NCI-H2196 treated with DMSO at 0.1 percent for 48 hours (cell line): ENCODE data around the gene SCAPER.
"Not testable (repeated sequence)": the region's sequence is repeated elsewhere in the genome, so short reads cannot be mapped to it uniquely, and the experiment has no call there.

Experiments
- DNase-seq: peaks from one replicate; lab custom pipeline; 2025; ENCODE audit not compliant: unreplicated experiment; lab: John Stamatoyannopoulos, UW

SCAPER gene

GRCh38 chr15:76584868-76585575, 320.1 kb downstream of the SCAPER start:
- no peak for DNase-seq

- DNase-seq = no peak
Measured at GRCh38 chr15:76582550-76582949, 322.6 kb downstream of the SCAPER start.

GRCh38 chr15:76577879-76578512, 327.1 kb downstream of the SCAPER start:
- DNase-seq = no peak

GRCh38 chr15:76576523-76577279, 328.4 kb downstream of the SCAPER start:
- no peak for DNase-seq

GRCh38 chr15:76575679-76576078, 329.5 kb downstream of the SCAPER start:
- no peak for DNase-seq

- DNase-seq = no peak
Measured at GRCh38 chr15:76575274-76575673, 329.9 kb downstream of the SCAPER start.

- no peak for DNase-seq
Measured at GRCh38 chr15:76572983-76573314, 332.2 kb downstream of the SCAPER start.

- no peak for DNase-seq
Measured at GRCh38 chr15:76566276-76566675, 338.9 kb downstream of the SCAPER start.

- no peak for DNase-seq
Measured at GRCh38 chr15:76565366-76565765, 339.8 kb downstream of the SCAPER start.

GRCh38 chr15:76555247-76555646, 349.9 kb downstream of the SCAPER start:
- DNase-seq = no peak

GRCh38 chr15:76553564-76553963, 351.6 kb downstream of the SCAPER start:
- no peak for DNase-seq

GRCh38 chr15:76553102-76553501, 352.0 kb downstream of the SCAPER start:
- no peak for DNase-seq

- DNase-seq = no peak
Measured at GRCh38 chr15:76546805-76547204, 358.3 kb downstream of the SCAPER start.

GRCh38 chr15:76533995-76534394, 371.1 kb downstream of the SCAPER start:
- DNase-seq = no peak

- no peak for DNase-seq
Measured at GRCh38 chr15:76533060-76533820, 371.9 kb downstream of the SCAPER start.

GRCh38 chr15:76529911-76530310, 375.2 kb downstream of the SCAPER start:
- no peak for DNase-seq

GRCh38 chr15:76526111-76526510, 379.0 kb downstream of the SCAPER start:
- no peak for DNase-seq

GRCh38 chr15:76517910-76518309, 387.2 kb downstream of the SCAPER start:
- DNase-seq = no peak

- DNase-seq = no peak
Measured at GRCh38 chr15:76514282-76514681, 390.9 kb downstream of the SCAPER start.

GRCh38 chr15:76512971-76513370, 392.2 kb downstream of the SCAPER start:
- DNase-seq = no peak

- not testable (repeated sequence) for DNase-seq
Measured at GRCh38 chr15:76510663-76511062, 394.5 kb downstream of the SCAPER start.
